Ishikawa (cell line): ENCODE results near the gene SHMT2.

Experiments
- CEBPB ChIP-seq: IDR thresholded peaks from 2 replicates; pipeline ENCODE4 v1.6.1; 2012
- CREB1 ChIP-seq: IDR thresholded peaks from 2 replicates; pipeline ENCODE4 v1.6.1; 2012; ENCODE audit warnings: low read depth
- EGR1 ChIP-seq: IDR thresholded peaks from 2 replicates; pipeline ENCODE4 v1.6.1; 2012
- EP300 ChIP-seq: IDR thresholded peaks from 2 replicates; pipeline ENCODE4 v1.6.1; 2012; ENCODE audit warnings: borderline replicate concordance
- FOXM1 ChIP-seq: IDR thresholded peaks from 2 replicates; pipeline ENCODE4 v1.6.1; 2012; ENCODE audit warnings: low read depth, borderline replicate concordance
- MAX ChIP-seq: IDR thresholded peaks from 2 replicates; pipeline ENCODE4 v1.6.1; 2012
- NFIC ChIP-seq: IDR thresholded peaks from 2 replicates; pipeline ENCODE4 v1.6.1; 2012
- RAD21 ChIP-seq: IDR thresholded peaks from 2 replicates; pipeline ENCODE4 v1.6.1; 2012; ENCODE audit warnings: low read depth
- REST ChIP-seq: IDR thresholded peaks from 2 replicates; pipeline ENCODE4 v1.6.1; 2012; ENCODE audit warnings: low read depth, mild to moderate bottlenecking
- TAF1 ChIP-seq: IDR thresholded peaks from 2 replicates; pipeline ENCODE4 v1.6.1; 2012; ENCODE audit warnings: low read depth, mild to moderate bottlenecking
- TCF12 ChIP-seq: IDR thresholded peaks from 2 replicates; pipeline ENCODE4 v1.6.1; 2012; ENCODE audit warnings: low read depth
- TEAD4 ChIP-seq: IDR thresholded peaks from 2 replicates; pipeline ENCODE4 v1.6.1; 2012
- USF1 ChIP-seq: IDR thresholded peaks from 2 replicates; pipeline ENCODE4 v1.6.1; 2012
- YY1 ChIP-seq: IDR thresholded peaks from 2 replicates; pipeline ENCODE4 v1.6.1; 2012; ENCODE audit warnings: low read depth
- ZBTB7A ChIP-seq: IDR thresholded peaks from 2 replicates; pipeline ENCODE4 v1.6.1; 2012; ENCODE audit warnings: low read depth

SHMT2 gene

GRCh38 chr12:57187222-57188089, 42.1 kb upstream of the SHMT2 start:
- no peak for TF ChIP-seq USF1
- peak; percentile 20; the same call in 1 of the 2 replicates for TF ChIP-seq NFIC

- TF ChIP-seq MAX (no peak), USF1 (no peak), REST (no peak), FOXM1 (no peak), TCF12 (no peak), TAF1 (no peak), RAD21 (no peak), EP300 (no peak), CREB1 (no peak), TEAD4 (no peak), EGR1 (no peak), YY1 (no peak)
Measured at GRCh38 chr12:57188090-57188425, 41.5 kb upstream of the SHMT2 start.

GRCh38 chr12:57190037-57190436, 39.5 kb upstream of the SHMT2 start:
- no peak for TF ChIP-seq REST
- TF ChIP-seq RAD21, result no peak
- TF ChIP-seq FOXM1, result no peak
- TF ChIP-seq TAF1, result no peak
- TF ChIP-seq YY1, result no peak
- no peak for TF ChIP-seq CREB1
- TF ChIP-seq CEBPB, result no peak
- TF ChIP-seq USF1, result no peak

GRCh38 chr12:57190821-57191220, 38.7 kb upstream of the SHMT2 start:
- TF ChIP-seq USF1, result no peak
- TF ChIP-seq FOXM1, result no peak
- no peak for TF ChIP-seq NFIC
- TF ChIP-seq TAF1, result no peak
- TF ChIP-seq YY1, result no peak
- no peak for TF ChIP-seq CREB1
- TF ChIP-seq CEBPB, result no peak
- no peak for TF ChIP-seq EGR1
- TF ChIP-seq RAD21, result no peak

GRCh38 chr12:57191410-57191809, 38.1 kb upstream of the SHMT2 start:
- no peak for TF ChIP-seq NFIC
- TF ChIP-seq MAX, result no peak
- no peak for TF ChIP-seq EGR1
- TF ChIP-seq CEBPB, result no peak
- no peak for TF ChIP-seq FOXM1
- TF ChIP-seq REST, result no peak
- no peak for TF ChIP-seq TAF1
- TF ChIP-seq USF1, result no peak
- no peak for TF ChIP-seq RAD21
- TF ChIP-seq TCF12, result no peak
- TF ChIP-seq TEAD4, result no peak
- no peak for TF ChIP-seq CREB1
- TF ChIP-seq EP300, result no peak
- TF ChIP-seq ZBTB7A, result no peak
- no peak for TF ChIP-seq YY1
